K562 (cell line): ENCODE data around the gene TMEM156. TPM values are rescaled to one million over a fixed set of nuclear protein-coding genes. Genes with fewer than 3 reads are reported as not detected.

Experiments used
- ATAC-seq: fragments of 200-7000 bp; cut with Tn5 transposase; 3 replicates; pipeline ENCODE4 v1.9.1; 2020; ENCODE audit warnings: moderate library complexity
- BruUV-seq: library from RNA; stranded (reverse); fragments of 400-500 nt; replicated peaks from 2 replicates; lab custom pipeline; 2021; lab: Mats Ljungman, UMichigan
- CTCF ChIA-PET: fragments of 300-600 bp; formaldehyde crosslinking; extraction: SDS; loops from one replicate; lab custom pipeline; 2021; ENCODE audit warnings: low intra/inter-chr PET ratio; lab: Yijun Ruan, JAX
- POLR2A ChIA-PET: fragments of 300-600, 350-650 bp; sonication (Branson Sonifier 250); formaldehyde crosslinking; extraction: SDS; loops from one replicate; lab custom pipeline; 2021; ENCODE audit warnings: antibody characterized with exemption, inconsistent platforms; lab: Yijun Ruan, JAX
- DNase-seq, 4 experiments: peaks; one replicate each; pipeline versions ENCODE4 v3.0.0 to v3.0.0-alpha.2; 2011 to 2018; ENCODE audit warnings: low spot score in 3 of 4, mixed read lengths in 3 of 4; ENCODE audit errors: extremely low read depth in 1 of 4
- FAIRE-seq: peaks from 2 replicates; lab custom pipeline; 2011; peaks lifted over from hg19 to GRCh38; lab: Jason Lieb, UNC
- H2AFZ ChIP-seq: 2 replicates; pipeline ENCODE4 v1.6.0; 2011; ENCODE audit warnings: low read depth, low read length, control low read depth, inconsistent platforms
- H3K27ac ChIP-seq: fragments of 200-600 bp; 3 replicates; pipeline ENCODE4 v1.8.0; 2011; ENCODE audit warnings: low read depth, mild to moderate bottlenecking, control low read depth, inconsistent platforms, low read length, moderate library complexity, mixed read lengths; ENCODE audit errors: extremely low read depth
- H3K27me3 ChIP-seq, 2 experiments: fragments of 300-600 bp in 1 of 2; 2 replicates in 1 of 2; 3 replicates in 1 of 2; pipeline versions ENCODE4 v1.6.0 to v1.8.0; 2011; ENCODE audit warnings: inconsistent platforms in 2 of 2, low read length in 2 of 2, mild to moderate bottlenecking in 1 of 2, mixed read lengths in 1 of 2, moderate library complexity in 1 of 2; ENCODE audit not compliant: control insufficient read depth in 2 of 2, insufficient read depth in 2 of 2
- H3K36me3 ChIP-seq: fragments of 300-600 bp; 3 replicates; pipeline ENCODE4 v1.8.0; 2011; ENCODE audit warnings: mild to moderate bottlenecking, low read length, inconsistent platforms; ENCODE audit not compliant: control insufficient read depth, insufficient read depth
- H3K4me1 ChIP-seq, 2 experiments: fragments of 200-600 bp in 1 of 2; replicated peaks in 1 of 2; 2 replicates in 1 of 2; 3 replicates in 1 of 2; pipeline versions ENCODE4 v1.5.1 to v1.8.0; 2011; ENCODE audit warnings: inconsistent platforms in 2 of 2, low read length in 2 of 2, mild to moderate bottlenecking in 1 of 2, mixed read lengths in 1 of 2, moderate library complexity in 1 of 2; ENCODE audit not compliant: control insufficient read depth in 2 of 2, insufficient read depth in 2 of 2
- H3K4me2 ChIP-seq: 2 replicates; pipeline ENCODE4 v1.6.1; 2011; ENCODE audit warnings: low read length, control low read depth, inconsistent platforms, mixed read lengths; ENCODE audit not compliant: insufficient read depth
- H3K4me3 ChIP-seq: fragments of 200-600 bp; sonication (generic), shearing (Covaris generic); 2 replicates; pipeline ENCODE4 v1.5.1; 2016; ENCODE audit warnings: control low read depth, inconsistent platforms
- H3K79me2 ChIP-seq: fragments of 200-600 bp; 3 replicates; pipeline ENCODE4 v1.8.0; 2011; ENCODE audit warnings: low read length, inconsistent platforms; ENCODE audit not compliant: control insufficient read depth, insufficient read depth
- H3K9ac ChIP-seq, 2 experiments: 2 replicates each; pipeline versions ENCODE4 v1.6.0 to v1.6.1; 2011; ENCODE audit warnings: low read depth in 2 of 2, low read length in 2 of 2, control low read depth in 1 of 2, inconsistent platforms in 1 of 2, mild to moderate bottlenecking in 1 of 2, mixed read lengths in 1 of 2; ENCODE audit not compliant: insufficient read depth in 1 of 2
- H3K9me1 ChIP-seq: one replicate; pipeline ENCODE4 v1.6.0; 2011; ENCODE audit warnings: inconsistent platforms, mild to moderate bottlenecking, low read length, moderate library complexity; ENCODE audit not compliant: control insufficient read depth, insufficient read depth
- H3K9me3 ChIP-seq: replicated peaks from 2 replicates; pipeline ENCODE4 v1.5.1; 2011; ENCODE audit warnings: low read depth, low read length, inconsistent platforms; ENCODE audit not compliant: control insufficient read depth, insufficient read depth
- H4K20me1 ChIP-seq: replicated peaks from 2 replicates; pipeline ENCODE4 v1.6.1; 2011; ENCODE audit warnings: low read length, inconsistent platforms, mixed read lengths; ENCODE audit not compliant: control insufficient read depth, insufficient read depth
- C11orf30 ChIP-seq: fragments of 450-650 bp; IDR thresholded peaks from 2 replicates; pipeline ENCODE4 v1.6.1; 2016; ENCODE audit warnings: low read depth, mild to moderate bottlenecking
- CCNT2 ChIP-seq: IDR thresholded peaks from 2 replicates; pipeline ENCODE4 v1.6.1; 2011; ENCODE audit warnings: borderline replicate concordance, low read depth, mild to moderate bottlenecking, moderate library complexity, mixed read lengths, low read length; ENCODE audit not compliant: insufficient read length; ENCODE audit errors: extremely low read depth
- EZH2 ChIP-seq: IDR thresholded peaks from 2 replicates; pipeline ENCODE4 v1.6.1; 2012; ENCODE audit warnings: low read depth, mild to moderate bottlenecking, inconsistent platforms, low read length, borderline replicate concordance
- GTF2E2 ChIP-seq: fragments of 200-800 bp; sonication (Bioruptor generic); IDR thresholded peaks from 2 replicates; pipeline ENCODE4 v1.6.1; 2016; ENCODE audit warnings: missing genetic modification characterization, missing compliant biosample characterization
- MAFG ChIP-seq: fragments of 450-650 bp; conservative IDR thresholded peaks from 2 replicates; pipeline ENCODE4 v1.6.1; 2016; ENCODE audit warnings: missing genetic modification characterization, missing compliant biosample characterization
- NFATC3 ChIP-seq: fragments of 450-650 bp; IDR thresholded peaks from 2 replicates; pipeline ENCODE4 v1.6.1; 2017; ENCODE audit warnings: mild to moderate bottlenecking
- RAD21 ChIP-seq, 2 experiments: fragments of 250-450 bp in 1 of 2; fragments of 450-650 bp in 1 of 2; sonication (Bioruptor Pico) in 1 of 2; formaldehyde crosslinking in 1 of 2; IDR thresholded peaks in 1 of 2; conservative IDR thresholded peaks in 1 of 2; 2 replicates each; pipeline versions ENCODE4 v1.4.0 to v1.8.0; 2020 to 2022; ENCODE audit warnings: mild to moderate bottlenecking in 2 of 2, moderate library complexity in 1 of 2
- ZC3H4 ChIP-seq: sonication (generic); formaldehyde crosslinking; IDR thresholded peaks from 2 replicates; pipeline ENCODE4 v1.9.0; 2021; ENCODE audit warnings: missing genetic modification reagents, borderline replicate concordance
- ZNF174 ChIP-seq: fragments of 250-450 bp; sonication (Bioruptor Pico); IDR thresholded peaks from 2 replicates; pipeline ENCODE4 v1.4.0; 2020; ENCODE audit warnings: mild to moderate bottlenecking
- ZNF316 ChIP-seq: fragments of 450-650 bp; IDR thresholded peaks from 2 replicates; pipeline ENCODE4 v1.6.1; 2016
- ZNF408 ChIP-seq: fragments of 250-450 bp; sonication (Bioruptor Pico); IDR thresholded peaks from 2 replicates; pipeline ENCODE4 v1.4.0; 2020; ENCODE audit warnings: low read depth, mild to moderate bottlenecking, moderate library complexity
- ZZZ3 ChIP-seq: fragments of 450-650 bp; IDR thresholded peaks from 2 replicates; pipeline ENCODE4 v1.6.1; 2016; ENCODE audit warnings: antibody characterized with exemption, mild to moderate bottlenecking, moderate library complexity
- WGBS: fragments of 100-300 bp; shearing (Covaris generic); methylation state at CpG from one replicate; pipeline ENCODE4 v1.1.6; 2016; ENCODE audit warnings: low coverage, mixed read lengths; ENCODE audit not compliant: insufficient coverage; ENCODE audit errors: missing lambda C conversion rate; 5-methylcytosine and 5-hydroxymethylcytosine counted together
- in situ Hi-C: fragments of 300-500 bp; cut with MboI; formaldehyde crosslinking; loops from 4 replicates; pipeline ENCODE4 v1.15.0; 2018; ENCODE audit warnings: inconsistent platforms, mixed read lengths
- intact Hi-C: fragments of 100-400 bp; cut with micrococcal nuclease; formaldehyde crosslinking; loops from 2 replicates; pipeline ENCODE4 v1.14.2; 2022
- polyA plus RNA-seq, 8 experiments: library from polyadenylated mRNA; depleted of rRNA in 4 of 8; stranded (reverse) in 5 of 8; unstranded in 3 of 8; fragments of >200 nt; fragmentation: Nextera tagmentation in 2 of 8; fragmentation: Illumina TruSeq in 1 of 8; extraction: Ambion mirVana in 2 of 8; extraction: Trizol in 1 of 8; gene quantifications; 2 replicates each; pipeline versions ENCODE4 v1.2.1 to v1.2.3, GENCODE V29; 2011 to 2014; ENCODE audit warnings: inconsistent platforms in 1 of 8, missing spikeins in 1 of 8
- total RNA-seq, 7 experiments: library from RNA; depleted of rRNA in 6 of 7; stranded (reverse); fragments of >200 nt in 6 of 7; fragmentation: Illumina TruSeq in 2 of 7; extraction: Trizol in 2 of 7; gene quantifications; 2 replicates each; pipeline versions ENCODE4 v1.2.1 to v1.2.3, GENCODE V29; 2011 to 2021; ENCODE audit warnings: low replicate concordance in 1 of 7
- TF ChIP-seq, protein P1 (sequence below): fragments of 450-650 bp; IDR thresholded peaks from 2 replicates; pipeline ENCODE4 v1.6.1; 2016; ENCODE audit warnings: low read depth

Gene TMEM156
- total and polyA plus RNA-seq, 9 of the 15 experiments (the other 6 are each of a cell fraction or from before 2014, with no cell fraction given), result 3.5 to 9.6 (median 6.4) TPM

DNA sequence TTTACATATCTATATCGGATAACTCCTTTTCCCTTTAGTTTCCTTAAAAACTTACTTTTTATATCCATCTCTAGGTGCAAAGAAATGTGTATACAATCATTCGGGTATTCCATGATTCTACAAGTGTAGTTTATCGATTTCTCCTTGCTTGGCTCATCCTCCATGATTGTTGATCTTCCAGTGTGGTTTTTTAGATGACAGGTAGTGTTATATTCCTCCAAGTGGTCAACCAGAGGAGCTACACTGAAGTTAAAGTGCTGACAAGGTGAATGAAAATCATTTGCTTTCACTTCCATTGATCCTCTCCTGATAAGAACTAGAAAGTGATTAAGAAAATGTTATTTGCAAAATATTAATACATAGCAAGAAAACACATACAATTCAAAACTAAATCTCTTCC, 38.5 kb downstream of the TMEM156 start:
- intact Hi-C loops (no loop called here), in situ Hi-C loops (no loop called here)
- Histone ChIP-seq H3K36me3 (no peaks in the 10 kb centered on the region), H3K9ac (no peak overlapping the region), H3K4me3 (no peak overlapping the region), H4K20me1 (no peaks in the 10 kb centered on the region), H3K27me3 (no peaks in the 10 kb centered on the region), H3K27ac (no peak overlapping the region), H3K79me2 (no peaks in the 10 kb centered on the region), H3K4me1 (no peaks in the 10 kb centered on the region), H2AFZ (no peak overlapping the region), H3K4me2 (no peak overlapping the region), H3K9me3 (no peaks in the 10 kb centered on the region), H3K9me1 (no peaks in the 10 kb centered on the region)
- WGBS, result 69% methylated on average over 3 of the region's 3 CpGs
- BruUV-seq, result no TSS peak
- TF ChIP-seq ZZZ3 (no peak), RAD21 (CRISPR knock-in tag; conservative IDR thresholded peaks at IDR 0.05 in 1 of 2, IDR thresholded peaks at IDR 0.05 in 1 of 2) (0 out of 4 replicates have a peak, but pooled peaks of 1 of the 2 experiments have one; percentile 19), ZNF316 (peak; percentile 53), ZNF408 (CRISPR knock-in tag) (no peak), C11orf30 (peak; percentile 34; the same call in 1 of the 2 replicates), GTF2E2 (no peak), CCNT2 (no peak), EZH2 (no peak), MAFG (tag) (peak; percentile 35; the same call in 1 of the 2 replicates), NFATC3 (no peak), ZC3H4 (CRISPR knock-in tag) (no peak), ZNF174 (CRISPR knock-in tag) (no peak)
- TF ChIP-seq, protein P1, sequence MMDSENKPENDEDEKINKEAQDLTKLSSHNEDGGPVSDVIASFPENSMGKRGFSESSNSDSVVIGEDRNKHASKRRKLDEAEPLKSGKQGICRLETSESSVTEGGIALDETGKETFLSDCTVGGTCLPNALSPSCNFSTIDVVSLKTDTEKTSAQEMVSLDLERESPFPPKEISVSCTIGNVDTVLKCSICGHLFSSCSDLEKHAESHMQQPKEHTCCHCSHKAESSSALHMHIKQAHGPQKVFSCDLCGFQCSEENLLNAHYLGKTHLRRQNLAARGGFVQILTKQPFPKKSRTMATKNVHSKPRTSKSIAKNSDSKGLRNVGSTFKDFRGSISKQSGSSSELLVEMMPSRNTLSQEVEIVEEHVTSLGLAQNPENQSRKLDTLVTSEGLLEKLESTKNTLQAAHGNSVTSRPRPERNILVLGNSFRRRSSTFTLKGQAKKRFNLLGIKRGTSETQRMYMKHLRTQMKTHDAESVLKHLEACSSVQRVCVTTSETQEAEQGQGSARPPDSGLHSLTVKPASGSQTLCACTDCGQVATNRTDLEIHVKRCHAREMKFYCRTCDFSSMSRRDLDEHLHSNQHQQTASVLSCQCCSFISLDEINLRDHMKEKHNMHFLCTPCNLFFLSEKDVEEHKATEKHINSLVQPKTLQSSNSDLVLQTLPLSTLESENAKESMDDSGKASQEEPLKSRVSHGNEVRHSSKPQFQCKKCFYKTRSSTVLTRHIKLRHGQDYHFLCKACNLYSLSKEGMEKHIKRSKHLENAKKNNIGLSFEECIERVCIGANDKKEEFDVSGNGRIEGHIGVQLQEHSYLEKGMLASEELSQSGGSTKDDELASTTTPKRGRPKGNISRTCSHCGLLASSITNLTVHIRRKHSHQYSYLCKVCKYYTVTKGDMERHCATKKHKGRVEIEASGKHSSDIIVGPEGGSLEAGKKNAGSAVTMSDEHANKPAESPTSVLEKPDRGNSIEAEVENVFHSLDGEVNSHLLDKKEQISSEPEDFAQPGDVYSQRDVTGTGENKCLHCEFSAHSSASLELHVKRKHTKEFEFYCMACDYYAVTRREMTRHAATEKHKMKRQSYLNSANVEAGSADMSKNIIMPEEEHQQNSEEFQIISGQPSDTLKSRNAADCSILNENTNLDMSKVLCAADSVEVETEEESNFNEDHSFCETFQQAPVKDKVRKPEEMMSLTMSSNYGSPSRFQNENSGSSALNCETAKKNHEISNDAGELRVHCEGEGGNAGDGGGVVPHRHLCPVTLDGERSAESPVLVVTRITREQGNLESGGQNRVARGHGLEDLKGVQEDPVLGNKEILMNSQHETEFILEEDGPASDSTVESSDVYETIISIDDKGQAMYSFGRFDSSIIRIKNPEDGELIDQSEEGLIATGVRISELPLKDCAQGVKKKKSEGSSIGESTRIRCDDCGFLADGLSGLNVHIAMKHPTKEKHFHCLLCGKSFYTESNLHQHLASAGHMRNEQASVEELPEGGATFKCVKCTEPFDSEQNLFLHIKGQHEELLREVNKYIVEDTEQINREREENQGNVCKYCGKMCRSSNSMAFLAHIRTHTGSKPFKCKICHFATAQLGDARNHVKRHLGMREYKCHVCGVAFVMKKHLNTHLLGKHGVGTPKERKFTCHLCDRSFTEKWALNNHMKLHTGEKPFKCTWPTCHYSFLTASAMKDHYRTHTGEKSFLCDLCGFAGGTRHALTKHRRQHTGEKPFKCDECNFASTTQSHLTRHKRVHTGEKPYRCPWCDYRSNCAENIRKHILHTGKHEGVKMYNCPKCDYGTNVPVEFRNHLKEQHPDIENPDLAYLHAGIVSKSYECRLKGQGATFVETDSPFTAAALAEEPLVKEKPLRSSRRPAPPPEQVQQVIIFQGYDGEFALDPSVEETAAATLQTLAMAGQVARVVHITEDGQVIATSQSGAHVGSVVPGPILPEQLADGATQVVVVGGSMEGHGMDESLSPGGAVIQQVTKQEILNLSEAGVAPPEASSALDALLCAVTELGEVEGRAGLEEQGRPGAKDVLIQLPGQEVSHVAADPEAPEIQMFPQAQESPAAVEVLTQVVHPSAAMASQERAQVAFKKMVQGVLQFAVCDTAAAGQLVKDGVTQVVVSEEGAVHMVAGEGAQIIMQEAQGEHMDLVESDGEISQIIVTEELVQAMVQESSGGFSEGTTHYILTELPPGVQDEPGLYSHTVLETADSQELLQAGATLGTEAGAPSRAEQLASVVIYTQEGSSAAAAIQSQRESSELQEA, result no peak
- ChIA-PET POLR2A (no interaction called here), CTCF (no interaction called here)
- no peak for ATAC-seq
- FAIRE-seq, result no peak
- DNase-seq, result peak in 2 of 4 experiments; percentile 22 to 23
